Measurements from ENCODE around the gene RYR2.

The RYR2 gene

GRCh38 chr1:237043846-237044636 lies 2.1 kb downstream of the RYR2 start:
- no peak overlapping the region for H3K4me3 ChIP-seq (ENCODE audit: low read depth, low read length)
- no peak for DNase-seq (ENCODE audit: low read depth, low spot score)
- in situ Hi-C loops (cut with HindIII; ENCODE audit: low sequenced_read_pairs) = no loop called here
- TF ChIP-seq, protein P1, sequence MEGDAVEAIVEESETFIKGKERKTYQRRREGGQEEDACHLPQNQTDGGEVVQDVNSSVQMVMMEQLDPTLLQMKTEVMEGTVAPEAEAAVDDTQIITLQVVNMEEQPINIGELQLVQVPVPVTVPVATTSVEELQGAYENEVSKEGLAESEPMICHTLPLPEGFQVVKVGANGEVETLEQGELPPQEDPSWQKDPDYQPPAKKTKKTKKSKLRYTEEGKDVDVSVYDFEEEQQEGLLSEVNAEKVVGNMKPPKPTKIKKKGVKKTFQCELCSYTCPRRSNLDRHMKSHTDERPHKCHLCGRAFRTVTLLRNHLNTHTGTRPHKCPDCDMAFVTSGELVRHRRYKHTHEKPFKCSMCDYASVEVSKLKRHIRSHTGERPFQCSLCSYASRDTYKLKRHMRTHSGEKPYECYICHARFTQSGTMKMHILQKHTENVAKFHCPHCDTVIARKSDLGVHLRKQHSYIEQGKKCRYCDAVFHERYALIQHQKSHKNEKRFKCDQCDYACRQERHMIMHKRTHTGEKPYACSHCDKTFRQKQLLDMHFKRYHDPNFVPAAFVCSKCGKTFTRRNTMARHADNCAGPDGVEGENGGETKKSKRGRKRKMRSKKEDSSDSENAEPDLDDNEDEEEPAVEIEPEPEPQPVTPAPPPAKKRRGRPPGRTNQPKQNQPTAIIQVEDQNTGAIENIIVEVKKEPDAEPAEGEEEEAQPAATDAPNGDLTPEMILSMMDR (IDR thresholded peaks at IDR 0.05; ENCODE audit: low read depth, low read length) = no peak

DNA sequence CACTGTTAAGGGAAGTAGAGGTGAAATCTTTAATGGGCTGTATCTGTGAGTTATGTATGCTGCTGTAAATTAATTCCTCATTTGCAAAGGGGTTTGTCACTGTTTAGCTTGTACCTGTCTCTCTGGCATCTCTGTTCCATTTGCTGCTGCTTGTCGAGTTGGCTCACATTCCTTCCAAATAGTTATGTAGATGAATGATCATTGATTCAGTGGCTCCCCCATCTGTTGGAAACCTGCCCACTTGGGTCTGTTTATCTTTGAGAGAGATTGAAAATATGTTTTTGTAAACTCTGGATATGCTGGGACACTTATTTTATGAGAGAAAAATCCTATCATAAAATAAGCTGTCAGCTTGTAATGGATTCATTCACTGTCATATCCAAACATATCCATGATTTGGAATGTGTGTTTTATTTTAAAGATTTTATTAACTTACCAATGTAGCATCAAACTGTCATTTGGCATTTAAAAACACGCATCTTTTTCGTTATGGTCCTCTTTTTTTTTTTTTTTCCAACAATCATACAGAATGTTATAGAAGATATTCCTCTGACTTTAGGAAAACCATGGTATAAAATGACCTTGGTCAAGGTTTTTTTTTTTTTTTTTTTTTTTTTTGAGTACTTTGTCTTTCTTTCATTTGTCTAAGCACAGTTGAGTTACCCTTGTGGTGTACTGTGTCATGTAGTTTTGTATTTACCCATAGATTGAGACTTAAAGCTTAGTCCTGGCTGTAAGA lies 3.5 kb downstream of the RYR2 start:
- H3K4me3 ChIP-seq (ENCODE audit: low read depth, low read length) = no peak overlapping the region
- no peak for DNase-seq (ENCODE audit: low read depth, low spot score)
- in situ Hi-C loops (cut with HindIII; ENCODE audit: low sequenced_read_pairs) = no loop called here
- TF ChIP-seq, protein P1 (IDR thresholded peaks at IDR 0.05; ENCODE audit: low read depth, low read length) = no peak

DNA sequence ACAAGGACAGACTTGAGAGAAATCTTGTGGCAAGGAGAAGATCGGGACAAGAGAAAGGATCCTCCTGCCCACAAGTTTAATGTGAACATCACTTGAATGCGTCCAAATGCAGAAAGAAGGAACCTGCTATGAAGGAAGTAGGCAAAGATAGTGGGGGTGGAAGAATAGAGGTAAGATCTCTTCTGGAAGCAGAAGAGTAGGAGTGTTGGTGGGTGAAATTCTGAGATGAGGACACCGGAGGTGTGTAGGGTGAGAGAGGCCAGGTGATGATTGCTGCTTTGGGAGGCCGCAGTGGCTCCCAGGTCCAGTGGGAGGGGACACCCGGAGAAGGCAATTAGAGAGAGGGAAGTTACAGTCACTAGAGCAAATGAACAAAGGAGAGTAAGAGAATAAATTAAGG lies 6.8 kb downstream of the RYR2 start:
- in situ Hi-C loops (cut with HindIII; ENCODE audit: low sequenced_read_pairs) = no loop called here
- no peak for DNase-seq (ENCODE audit: low read depth, low spot score)
- TF ChIP-seq, protein P1 (IDR thresholded peaks at IDR 0.05; ENCODE audit: low read depth, low read length) = no peak
- H3K4me3 ChIP-seq (ENCODE audit: low read depth, low read length) = no peak overlapping the region

DNA sequence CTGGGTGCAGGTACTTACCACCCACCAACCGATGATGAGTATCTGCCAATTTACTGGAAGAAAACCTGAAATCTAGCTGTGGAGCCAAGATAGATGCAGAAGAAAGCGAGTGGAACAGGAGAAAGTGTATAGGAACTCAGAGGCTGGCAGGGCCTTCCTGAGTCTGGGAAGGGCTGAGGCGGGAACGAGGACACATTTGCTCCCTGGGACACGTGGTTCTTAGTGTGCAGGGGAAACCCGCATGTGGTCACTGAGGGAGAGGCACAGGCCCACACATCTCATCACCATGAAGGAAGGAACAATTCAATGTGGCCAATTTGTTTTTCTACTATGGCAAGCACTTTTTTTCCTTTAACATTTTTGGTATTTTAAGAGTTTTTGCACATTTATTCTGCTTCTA lies 8.2 kb downstream of the RYR2 start:
- no peak for DNase-seq (ENCODE audit: low read depth, low spot score)
- TF ChIP-seq, protein P1 (IDR thresholded peaks at IDR 0.05; ENCODE audit: low read depth, low read length) = no peak
- in situ Hi-C loops (cut with HindIII; ENCODE audit: low sequenced_read_pairs) = no loop called here
- H3K4me3 ChIP-seq (ENCODE audit: low read depth, low read length) = no peak overlapping the region

DNA sequence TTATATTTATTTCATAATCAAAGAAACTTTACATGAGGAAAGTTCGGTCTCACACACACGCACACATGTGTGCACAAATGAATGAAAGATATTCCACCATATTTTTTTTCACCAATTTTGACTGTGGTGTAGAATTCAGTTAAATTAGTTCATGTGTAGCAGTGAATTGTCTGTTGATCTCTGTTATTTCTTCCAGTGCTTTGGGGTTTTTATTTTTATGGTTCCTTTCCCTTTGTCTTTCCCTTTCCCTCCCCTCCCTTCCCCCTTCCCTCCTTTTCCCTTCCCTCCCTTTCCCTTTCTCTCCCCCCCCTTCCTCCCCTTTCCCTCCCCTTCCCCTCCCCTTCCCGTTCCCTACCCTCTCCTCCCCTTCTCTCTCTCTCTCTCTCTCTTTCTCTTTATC lies 8.9 kb downstream of the RYR2 start:
- in situ Hi-C loops (cut with HindIII; ENCODE audit: low sequenced_read_pairs) = no loop called here
- no peak overlapping the region for H3K4me3 ChIP-seq (ENCODE audit: low read depth, low read length)
- TF ChIP-seq, protein P1 (IDR thresholded peaks at IDR 0.05; ENCODE audit: low read depth, low read length) = no peak
- DNase-seq (ENCODE audit: low read depth, low spot score) = no peak

DNA sequence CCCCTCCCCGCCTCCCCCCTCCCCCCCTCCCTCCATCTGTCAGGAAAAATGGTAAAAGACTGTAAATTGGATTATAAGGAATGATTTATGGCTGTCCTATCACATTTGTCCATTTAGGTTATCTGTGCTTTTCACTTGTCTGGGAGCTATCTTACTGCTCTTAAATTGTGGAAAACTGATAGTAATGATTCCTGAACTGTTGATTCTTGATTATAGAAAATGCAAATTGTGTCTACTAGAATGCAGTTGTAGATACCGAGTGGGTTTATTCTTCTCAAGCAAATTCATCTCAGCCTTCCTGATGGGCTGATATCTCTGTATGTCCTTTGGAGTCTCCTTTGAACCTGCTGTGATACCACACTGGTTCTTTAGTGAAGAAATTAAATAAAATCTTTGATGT lies 12.3 kb downstream of the RYR2 start:
- no peak overlapping the region for H3K4me3 ChIP-seq (ENCODE audit: low read depth, low read length)
- no peak for DNase-seq (ENCODE audit: low read depth, low spot score)
- in situ Hi-C loops (cut with HindIII; ENCODE audit: low sequenced_read_pairs) = no loop called here
- TF ChIP-seq, protein P1 (IDR thresholded peaks at IDR 0.05; ENCODE audit: low read depth, low read length) = no peak

Data from astrocyte of the spinal cord (primary cell).